ENCODE measurements around the gene SLC30A3.
"Not testable (repeated sequence)": the region's sequence is repeated elsewhere in the genome, so short reads cannot be mapped to it uniquely, and the experiment has no call there.

The SLC30A3 gene, protein sequence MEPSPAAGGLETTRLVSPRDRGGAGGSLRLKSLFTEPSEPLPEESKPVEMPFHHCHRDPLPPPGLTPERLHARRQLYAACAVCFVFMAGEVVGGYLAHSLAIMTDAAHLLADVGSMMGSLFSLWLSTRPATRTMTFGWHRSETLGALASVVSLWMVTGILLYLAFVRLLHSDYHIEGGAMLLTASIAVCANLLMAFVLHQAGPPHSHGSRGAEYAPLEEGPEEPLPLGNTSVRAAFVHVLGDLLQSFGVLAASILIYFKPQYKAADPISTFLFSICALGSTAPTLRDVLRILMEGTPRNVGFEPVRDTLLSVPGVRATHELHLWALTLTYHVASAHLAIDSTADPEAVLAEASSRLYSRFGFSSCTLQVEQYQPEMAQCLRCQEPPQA

DNA sequence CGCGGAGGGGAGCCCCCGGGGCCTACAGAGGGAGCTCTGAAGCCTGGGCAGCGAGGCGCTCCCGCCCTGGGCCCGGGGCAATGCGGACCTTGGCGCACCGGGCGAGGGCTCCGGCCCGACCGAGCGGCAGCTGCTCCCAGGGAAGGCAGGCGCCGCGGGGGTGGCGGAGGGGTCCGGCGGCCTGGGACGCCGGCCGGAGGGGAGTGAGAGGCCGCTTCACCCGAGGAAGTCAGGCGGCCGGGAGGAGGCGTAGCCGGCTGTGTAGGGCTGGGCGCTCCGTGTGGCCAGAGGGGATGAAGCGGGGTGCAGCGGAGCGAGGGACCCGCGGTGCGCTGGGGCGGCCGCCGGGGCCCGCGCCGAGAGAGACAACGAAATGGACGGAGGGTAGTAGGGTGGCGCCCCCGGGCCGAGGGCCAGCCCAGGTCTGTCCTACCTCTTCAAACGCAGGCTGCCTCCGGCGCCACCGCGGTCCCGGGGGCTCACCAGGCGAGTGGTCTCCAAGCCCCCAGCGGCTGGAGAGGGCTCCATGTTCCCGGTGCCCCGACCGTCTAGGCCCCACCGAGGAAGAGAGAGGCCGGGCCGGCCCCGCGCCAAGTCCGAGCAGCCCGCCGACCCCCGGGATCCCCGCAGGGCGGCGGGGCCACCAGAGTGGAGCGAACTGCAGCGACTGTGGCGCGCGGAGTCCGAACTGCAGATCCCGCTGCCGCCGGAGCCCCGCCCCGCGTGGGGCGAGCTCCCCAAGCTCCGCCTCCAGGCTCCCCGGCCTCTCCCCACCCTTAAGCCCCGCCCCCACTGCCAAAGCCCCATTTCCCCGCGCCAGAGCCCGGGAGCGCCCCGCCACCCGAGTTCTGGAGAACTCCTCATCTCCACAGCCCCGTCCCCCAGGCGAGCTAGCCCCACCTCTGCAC is at the start of gene SLC30A3:
Gene SLC30A3, minus strand, starts transcription at position 669 of the 908 bp plus-strand sequence. Its CDS starts 141 bp downstream, at position 528.
- DNase-seq = peak; percentile 79 to 83

DNA sequence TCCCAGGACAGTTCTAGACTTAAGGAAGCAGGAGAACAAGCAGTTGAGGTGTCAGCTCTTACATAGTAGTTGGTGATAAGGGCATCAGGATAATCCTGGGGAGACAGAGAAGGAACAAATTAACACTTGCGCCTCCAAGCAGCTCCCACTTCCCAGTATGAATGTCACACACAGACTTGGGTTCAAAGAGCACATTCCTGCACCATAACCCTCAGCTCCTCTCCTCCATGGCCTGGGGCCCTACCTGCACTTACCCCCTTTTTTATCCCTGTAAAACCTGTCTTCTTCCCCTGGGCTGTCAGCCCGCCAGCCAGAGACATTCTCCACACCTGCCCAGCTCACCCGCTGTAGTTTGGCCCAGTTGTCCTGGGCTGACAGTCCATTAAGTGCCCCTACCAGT is 49.3 kb upstream of the SLC30A3 start:
- no peak for DNase-seq

DNA sequence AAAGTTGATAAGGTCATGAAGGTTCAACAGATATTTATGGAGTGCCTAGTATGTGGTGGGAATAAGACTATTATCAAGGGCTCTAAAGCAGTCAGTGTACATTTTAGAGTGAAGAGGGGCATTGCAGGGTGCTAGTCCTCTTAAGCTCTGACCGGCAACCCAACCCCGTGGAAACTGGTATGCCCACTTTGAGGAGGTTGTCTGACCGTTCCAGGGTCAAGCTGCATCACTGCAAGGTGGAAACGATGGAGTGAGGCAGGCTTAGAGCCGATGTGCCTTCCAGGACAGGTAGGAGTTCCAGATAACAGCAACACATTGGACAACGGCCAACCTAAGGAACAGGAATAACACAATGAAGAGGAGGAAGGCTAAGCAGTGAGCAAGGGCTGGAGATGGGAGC is 46.8 kb upstream of the SLC30A3 start:
- DNase-seq = no peak

DNA sequence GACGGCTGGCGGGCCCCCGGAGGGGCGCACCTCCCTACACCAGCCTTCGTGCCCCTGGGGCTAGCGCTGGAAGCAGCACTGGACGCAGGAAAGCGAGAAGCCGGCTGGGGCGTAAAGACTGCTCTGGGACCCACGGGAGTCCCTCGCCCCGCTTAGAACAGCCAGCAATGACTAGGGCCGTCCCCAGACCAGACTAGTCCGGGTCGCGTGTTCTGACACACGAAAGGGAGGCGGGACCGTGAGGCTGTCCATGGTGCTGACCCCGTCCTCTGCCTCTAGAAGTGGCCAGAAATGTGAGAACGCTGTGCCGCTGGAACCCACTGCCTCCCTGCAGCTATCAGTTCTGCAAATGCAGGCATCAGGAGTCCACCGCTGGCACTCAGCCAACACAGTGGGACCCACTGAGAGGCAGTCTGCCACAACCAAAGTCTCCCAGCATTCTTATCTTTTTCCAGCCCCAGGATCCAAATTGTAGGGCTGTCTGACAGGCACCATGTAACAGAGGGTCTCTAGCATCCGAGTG is 45.6 kb upstream of the SLC30A3 start, which contains the start of gene UCN:
Gene UCN, minus strand, starts transcription at position 87 of the 523 bp plus-strand sequence. CDS start 550 bp downstream, outside the sequence.
- DNase-seq = no peak

DNA sequence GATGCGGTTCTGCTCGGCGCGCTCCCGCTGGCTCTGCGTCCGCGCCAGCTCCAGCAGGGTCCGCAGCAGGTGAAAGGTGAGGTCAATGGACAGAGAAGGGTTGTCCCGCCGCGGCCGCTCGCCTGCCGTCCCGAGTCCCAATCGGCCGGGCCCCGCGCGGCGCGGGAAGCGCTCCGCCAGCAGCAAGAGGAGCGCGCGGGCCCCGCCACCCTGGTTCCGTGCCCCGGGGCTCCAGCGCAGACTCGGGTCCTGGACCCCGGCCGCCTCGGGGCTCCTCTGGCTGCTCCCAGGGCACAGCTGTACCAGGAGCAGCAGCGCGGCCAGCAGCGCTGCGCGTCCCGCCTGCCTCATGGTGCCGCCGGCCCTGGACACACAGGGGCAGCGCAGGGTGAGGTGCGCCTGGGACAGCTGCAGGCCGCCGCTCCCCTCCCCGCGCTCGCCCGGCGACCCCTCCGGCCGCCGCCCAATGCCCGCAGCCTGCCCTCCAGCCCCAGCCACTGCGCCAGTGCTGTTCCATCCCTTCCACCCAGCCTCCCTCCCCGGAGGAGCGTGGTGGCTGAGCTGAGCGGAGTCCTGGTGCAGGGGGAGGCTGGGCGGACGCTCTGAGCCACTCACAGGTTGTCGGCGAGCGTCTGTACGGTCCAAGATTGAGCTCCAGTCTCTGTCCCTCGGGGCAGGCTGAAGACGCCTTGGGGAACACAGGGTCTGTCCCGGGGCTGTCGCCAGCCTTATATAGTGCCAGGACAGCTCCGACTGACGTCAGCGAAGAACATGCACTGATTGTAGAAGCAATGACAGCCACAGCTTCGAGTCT is 44.9 kb upstream of the SLC30A3 start:
- DNase-seq = no peak

DNA sequence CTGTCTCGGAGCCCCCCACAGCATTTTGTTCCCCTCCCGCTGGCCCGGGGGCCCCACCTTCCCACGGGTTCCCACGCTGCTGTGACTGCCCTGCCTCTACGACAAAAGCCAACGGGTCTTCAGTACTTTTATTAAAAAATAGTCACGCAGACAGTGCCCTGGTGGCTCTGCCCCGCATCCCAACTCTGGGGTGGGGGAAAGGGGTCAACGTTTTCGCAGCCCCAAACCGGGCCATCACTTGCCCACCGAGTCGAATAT is 44.4 kb upstream of the SLC30A3 start:
- peak in 1 of 2 experiments; percentile 24 for DNase-seq

DNA sequence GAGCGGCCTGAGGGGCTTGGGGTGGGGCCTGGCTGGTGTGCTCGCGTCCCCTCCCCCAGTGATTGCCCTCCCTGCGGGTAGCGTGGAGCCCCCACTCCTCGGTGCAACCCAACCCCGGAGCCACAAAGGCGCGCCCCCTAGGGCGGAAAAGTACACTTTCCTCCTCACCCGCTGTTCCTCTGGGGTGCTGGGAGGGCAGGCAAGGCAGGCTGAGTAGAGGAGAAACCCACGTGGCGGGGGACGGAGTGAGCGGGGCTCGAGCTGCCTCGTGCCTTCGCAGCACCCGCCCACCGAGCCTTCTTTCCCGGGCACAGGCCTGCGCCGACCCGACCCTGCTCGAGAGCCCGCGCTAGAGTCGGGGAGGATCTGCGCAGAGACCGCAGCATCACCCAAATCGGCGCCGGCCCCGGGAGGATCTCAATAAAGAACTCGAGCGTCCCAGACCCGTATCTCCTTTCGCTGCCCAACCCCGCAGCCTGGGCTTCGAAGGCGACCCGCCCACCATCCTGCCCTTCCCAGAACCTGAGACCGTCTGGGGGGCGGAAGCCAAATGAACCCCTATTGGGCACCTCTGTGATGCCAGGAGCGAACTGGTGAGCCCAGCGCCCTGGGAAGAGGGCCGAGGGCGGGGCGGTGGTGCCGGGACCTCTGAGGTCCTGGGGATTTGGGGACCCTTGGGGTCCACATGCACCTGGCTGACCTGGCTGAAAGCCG is 43.9 kb upstream of the SLC30A3 start:
- DNase-seq = peak; percentile 56 to 57

DNA sequence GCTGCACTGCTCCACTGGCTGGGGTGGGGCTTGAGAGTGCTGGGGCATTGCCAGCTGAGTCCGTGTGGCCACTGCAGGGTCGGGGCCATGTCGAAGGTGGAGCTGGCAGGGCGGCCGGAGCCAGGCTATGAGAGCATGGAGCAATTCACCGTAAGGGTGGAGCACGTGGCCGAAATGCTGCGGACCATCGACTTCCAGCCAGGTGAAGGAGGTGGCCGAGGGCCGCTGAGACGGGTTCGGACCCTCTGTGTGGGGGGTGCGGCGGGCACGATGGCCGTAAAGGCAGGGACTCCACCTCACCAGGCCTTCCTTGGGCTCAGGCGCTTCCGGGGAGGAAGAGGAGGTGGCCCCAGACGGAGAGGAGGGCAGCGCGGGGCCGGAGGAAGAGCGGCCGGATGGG is 43.3 kb upstream of the SLC30A3 start:
- DNase-seq = no peak

DNA sequence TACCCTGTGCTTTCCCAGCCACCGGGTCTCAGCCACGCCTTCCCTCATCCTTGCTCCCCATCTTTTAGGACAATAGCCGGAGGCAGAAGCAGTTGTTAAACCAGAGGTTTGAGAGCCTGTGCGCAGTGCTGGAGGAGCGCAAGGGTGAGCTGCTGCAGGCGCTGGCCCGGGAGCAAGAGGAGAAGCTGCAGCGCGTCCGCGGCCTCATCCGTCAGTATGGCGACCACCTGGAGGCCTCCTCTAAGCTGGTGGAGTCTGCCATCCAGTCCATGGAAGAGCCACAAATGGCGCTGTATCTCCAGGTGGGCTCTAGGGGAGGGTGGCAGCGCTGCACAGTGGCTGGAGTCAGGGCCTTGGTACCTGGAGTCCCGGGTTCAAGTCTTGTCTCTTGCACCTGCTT is 42.7 kb upstream of the SLC30A3 start:
- DNase-seq = no peak

DNA sequence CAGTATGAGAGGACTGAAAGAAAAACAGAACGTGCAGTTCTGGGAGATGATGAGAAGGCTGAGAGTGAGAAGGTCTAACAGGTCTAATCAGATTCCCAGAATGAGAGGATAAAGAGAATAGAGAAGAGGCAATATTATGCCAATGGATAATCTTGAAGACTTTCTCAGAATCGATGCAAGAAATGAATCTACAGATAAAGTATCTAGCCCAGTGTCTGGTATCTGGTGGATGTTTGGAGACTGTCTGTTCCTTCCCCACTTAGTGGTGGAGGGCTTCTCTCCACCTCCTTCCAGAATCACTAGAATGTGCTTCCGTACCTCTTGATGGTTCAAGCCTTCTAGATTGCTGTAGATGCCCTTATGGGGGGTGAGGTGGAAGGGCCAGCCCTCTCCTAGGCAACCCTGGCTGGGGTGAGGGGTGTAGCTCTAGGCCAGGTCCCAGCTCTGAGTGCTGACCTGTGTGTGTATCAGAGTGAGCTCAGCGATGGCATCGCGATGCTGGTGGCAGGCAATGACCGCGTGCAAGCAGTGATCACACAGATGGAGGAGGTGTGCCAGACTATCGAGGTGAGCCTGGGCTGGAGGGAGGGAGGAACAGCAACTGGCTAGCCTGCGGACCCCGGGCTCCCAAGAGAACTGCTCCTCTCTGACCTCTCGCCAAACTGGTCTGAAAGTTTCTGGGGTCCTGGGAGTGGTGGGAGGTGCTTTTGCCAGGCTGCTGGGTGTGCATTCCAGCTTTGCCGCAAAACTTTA is 41.8 kb upstream of the SLC30A3 start:
- DNase-seq = no peak

DNA sequence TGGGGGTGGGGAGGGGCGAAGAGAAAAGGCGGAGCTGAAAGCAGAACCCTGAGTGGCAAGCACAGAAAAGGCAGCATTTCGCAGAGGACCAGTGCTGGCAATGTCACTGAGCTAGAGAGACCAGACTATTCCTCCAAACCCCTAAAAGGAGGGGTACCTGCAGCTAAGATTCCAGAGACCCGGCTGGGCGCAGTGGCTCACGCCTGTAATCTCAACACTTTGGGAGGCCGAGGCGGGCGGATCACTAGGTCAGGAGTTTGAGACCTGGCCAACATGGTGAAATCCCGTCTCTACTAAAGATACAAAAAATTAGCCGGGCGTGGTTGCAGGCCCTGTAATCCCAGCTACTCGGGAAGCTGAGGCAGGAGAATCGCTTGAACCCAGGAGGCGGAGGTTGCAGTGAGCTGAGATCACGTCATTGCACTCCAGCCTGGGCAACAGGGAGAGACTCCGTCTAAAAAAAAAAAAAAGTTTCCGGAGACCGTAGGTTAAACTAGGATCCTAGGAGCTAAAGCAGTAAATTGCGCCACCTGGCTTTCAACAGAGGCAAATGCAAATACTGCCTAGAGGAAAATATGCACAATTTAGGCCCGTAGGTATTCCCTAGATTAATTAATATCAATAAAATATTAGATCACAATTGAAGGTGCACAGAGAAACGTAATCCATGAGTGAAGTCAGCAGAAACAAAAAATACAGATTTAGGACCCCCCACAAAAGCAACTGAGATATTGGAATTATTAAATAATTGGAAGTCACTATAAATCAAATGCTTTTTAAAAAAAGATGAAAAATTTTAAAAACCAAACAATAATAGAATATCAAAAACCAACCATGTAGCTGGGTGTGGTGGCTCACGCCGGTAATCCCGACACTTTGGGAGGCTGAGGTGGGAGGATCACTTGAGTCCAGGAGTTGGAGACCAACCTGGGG is 40.5 kb upstream of the SLC30A3 start:
- DNase-seq = peak; percentile 51 to 55

DNA sequence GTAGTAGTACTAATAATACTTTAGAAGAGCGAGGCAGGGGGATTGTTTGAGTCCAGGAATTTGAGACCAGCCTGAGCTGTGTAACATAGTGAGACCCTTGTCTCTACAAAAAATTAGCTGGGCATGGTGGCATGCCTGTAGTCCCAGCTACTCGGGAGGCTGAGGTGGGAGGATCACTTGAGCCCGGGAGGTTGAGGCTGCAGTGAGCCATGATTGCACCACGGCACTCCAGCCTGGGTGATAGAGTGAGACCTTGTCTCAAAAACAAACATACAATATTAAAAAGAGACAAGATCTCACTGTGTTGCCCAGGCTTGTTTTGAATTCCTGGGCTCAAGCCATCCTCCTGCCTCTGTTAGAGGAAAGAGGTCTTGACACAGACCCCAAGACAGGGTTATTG is 37.8 kb upstream of the SLC30A3 start:
- DNase-seq = not testable (repeated sequence)

DNA sequence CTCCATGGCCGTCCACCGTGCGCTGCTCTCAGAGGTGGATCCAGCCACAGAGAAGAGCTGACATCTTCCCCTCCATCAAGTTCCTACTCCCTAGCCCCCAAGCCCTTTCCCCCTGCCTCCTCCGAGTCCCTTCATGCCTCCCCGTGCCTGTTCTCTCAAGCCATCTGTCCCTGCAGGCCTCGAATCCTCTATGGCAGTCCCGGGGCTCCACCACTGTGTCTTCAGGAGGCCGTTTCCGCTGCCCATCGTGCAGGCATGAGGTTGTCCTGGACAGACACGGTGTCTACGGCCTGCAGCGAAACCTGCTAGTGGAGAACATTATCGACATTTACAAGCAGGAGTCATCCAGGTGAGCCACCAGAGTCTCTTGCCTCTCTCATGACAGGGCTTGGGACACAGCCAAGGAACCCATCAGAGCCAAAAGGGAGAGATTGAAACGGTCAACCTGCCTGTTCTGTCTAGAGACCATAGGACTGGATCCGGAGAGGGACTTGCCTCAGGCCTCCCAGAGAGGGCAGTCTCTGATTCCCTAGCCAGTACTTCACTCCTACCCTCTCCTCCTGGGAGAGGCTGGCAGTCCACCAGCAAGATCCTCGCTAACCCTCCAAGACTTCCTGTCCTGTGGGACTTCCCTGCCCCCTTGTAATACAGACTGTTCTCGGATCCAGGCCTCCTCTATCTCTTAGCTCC is 35.7 kb upstream of the SLC30A3 start:
- no peak for DNase-seq

DNA sequence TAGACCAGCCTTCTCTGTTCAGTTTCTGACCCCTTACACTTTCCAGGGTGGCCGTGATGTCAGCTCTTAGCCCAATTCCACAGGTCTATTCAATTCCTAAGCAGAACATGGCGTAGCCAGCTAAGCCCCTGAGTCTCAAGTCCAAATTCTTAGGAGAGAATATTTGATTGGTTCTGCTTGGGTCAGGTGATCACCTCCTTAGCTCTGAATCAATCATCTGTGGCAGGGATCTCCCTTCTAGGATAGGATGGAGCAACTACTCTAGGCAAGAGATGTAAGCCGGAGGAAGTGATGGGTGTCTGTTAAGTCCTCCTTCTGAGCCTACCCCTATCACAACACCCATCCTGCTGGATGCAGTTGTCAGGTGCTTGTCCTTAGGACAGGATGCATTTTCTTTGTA is 34.3 kb upstream of the SLC30A3 start:
- no peak for DNase-seq

DNA sequence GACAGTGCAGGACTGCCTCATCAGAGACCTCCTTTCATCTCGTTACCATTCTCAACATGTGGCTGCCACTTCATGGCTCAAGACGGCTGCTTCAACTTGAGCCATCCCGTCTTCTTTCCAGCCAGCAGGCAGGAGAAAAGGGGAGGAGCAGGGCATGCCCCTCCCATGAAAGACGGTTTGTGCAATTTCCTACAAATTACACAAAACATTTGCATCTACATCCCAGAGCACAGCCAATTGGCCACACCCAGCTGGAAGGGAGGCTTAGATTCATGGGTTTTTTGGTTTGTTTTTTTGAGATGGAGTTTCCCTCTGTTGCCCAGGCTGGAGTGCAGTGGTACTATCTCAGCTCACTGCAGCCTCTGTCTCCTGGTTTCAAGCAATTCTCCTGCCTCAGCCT is 33.6 kb upstream of the SLC30A3 start:
- no peak for DNase-seq

DNA sequence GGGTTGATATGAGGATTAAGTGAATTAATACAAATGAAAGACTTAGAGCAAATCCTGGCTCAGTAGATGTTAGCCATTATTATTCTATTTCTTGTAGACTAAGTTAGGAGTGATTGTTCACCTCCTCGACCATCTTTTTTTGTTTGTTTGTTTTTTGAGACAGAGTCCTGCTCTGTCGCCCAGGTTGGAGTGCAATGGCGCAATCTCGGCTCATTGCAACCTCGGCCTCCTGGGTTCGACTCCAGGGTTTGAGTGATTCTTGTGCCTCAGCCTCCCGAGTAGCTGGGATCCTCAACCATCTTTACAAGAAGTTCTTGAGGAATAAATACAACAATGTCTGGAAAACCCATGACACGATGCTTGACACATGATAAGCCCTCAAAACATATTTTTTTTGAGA is 32.1 kb upstream of the SLC30A3 start:
- DNase-seq = no peak

DNA sequence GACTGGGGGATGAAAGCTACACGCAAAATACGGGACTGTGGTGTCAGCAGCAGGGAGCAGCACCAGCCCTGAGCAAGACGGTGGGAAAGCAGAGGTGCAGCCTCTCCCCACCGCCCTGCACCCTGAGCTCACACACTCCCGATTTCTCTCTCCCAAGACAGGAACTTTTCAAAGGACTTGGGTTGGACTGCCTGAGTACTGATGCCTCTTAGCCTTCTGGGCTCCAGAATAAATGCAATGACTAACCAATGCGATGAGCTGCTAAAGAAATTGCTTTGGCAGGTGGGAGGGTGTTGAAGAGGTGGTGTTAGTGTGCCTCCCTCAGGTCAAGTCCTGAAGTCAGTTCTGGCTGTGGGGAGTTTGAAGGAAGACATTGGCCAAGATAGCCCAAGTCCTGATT is 29.0 kb upstream of the SLC30A3 start:
- no peak for DNase-seq

DNA sequence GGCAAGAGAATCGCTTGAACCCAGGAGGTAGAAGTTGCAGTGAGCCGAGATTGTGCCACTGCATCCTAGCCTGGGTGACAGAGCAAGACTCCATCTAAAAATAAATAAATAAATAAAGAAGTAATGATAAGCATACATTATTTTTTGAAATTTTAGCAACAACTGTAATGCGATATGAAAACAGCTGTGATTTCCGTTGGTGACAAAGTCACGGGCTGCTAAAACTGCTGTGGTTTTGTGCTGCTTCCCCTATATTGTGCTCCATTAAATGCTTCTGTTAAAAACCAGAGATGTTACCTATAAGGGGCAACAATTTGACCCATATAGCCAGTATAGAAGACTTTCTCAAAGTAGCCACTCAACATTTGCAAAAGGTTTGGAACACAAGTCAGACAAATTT is 27.7 kb upstream of the SLC30A3 start:
- DNase-seq = no peak

DNA sequence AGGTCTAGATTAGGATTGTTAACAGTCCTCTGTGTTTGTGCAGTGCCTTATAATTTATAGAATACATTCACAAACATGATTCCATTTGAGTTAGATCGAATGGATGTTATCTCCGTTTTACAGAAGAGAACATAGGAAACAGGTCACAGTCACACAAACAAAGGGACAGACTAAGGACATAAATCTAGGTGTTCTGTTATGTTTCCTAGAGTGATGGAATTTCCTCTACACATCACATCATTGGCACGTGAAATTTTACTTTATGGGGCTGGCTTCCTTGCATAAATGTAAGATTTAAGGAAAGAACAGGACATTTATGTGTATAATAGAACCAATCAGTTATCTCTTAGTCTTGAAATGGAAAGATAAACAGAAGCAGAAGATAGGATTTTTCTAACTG is 25.8 kb upstream of the SLC30A3 start:
- no peak for DNase-seq

DNA sequence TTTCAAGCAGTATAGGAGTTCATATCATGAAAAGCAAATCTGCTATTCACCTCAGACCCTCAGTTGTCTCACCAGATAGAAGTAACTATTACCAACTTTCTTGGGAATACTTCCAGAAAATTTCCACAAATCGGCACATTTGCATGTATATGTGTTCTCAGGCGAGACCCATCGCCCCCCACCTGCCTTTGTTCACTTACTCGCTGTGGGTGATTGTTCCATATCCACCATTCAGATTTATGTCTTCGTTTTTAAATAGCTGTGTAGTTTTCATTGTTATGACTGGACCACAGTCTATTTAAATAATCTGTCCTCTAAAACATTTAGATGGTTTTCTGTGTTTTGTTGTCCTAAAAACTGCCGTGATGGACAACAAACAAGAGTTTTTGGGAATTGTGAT is 22.6 kb upstream of the SLC30A3 start:
- DNase-seq = no peak
